WTC11 (cell line): ENCODE measurements around the gene ZNF74. TPM values are rescaled to one million over a fixed set of nuclear protein-coding genes. Genes with fewer than 3 reads are reported as not detected.
"Not testable (repeated sequence)": the region's sequence is repeated elsewhere in the genome, so short reads cannot be mapped to it uniquely, and the experiment has no call there.

ENCODE experiments used
- ATAC-seq: fragments of 200-7000 bp; cut with Tn5 transposase; 2 replicates; pipeline ENCODE4 v1.10.0; 2021; ENCODE audit warnings: mild to moderate bottlenecking, moderate library complexity
- CTCF ChIA-PET: fragments of 300-600 bp; sonication (Branson Sonifier 250); formaldehyde crosslinking; loops from one replicate; lab custom pipeline; 2021; ENCODE audit warnings: antibody characterized with exemption; lab: Charles Lee
- POLR2A ChIA-PET: fragments of 350-600 bp; sonication (Branson Sonifier 250); formaldehyde crosslinking; loops from one replicate; lab custom pipeline; 2021; ENCODE audit warnings: antibody characterized with exemption; lab: Charles Lee
- DNase-seq: peaks from one replicate; pipeline ENCODE4 v3.0.0; 2021; ENCODE audit warnings: low spot score
- H3K27ac Mint-ChIP-seq: 2 replicates; pipeline ENCODE4 v1.8.0; 2021; ENCODE audit warnings: mixed read lengths
- H3K27me3 Mint-ChIP-seq: 2 replicates; pipeline ENCODE4 v1.8.0; 2021; ENCODE audit warnings: low read depth, mild to moderate bottlenecking, moderate library complexity, mixed read lengths
- H3K36me3 Mint-ChIP-seq: 2 replicates; pipeline ENCODE4 v1.8.0; 2021; ENCODE audit warnings: mixed read lengths
- H3K4me1 Mint-ChIP-seq: 2 replicates; pipeline ENCODE4 v1.8.0; 2022; ENCODE audit warnings: mixed read lengths
- H3K4me3 Mint-ChIP-seq: 2 replicates; pipeline ENCODE4 v1.8.0; 2021; ENCODE audit warnings: mild to moderate bottlenecking, moderate library complexity, mixed read lengths
- H3K9me3 Mint-ChIP-seq: 2 replicates; pipeline ENCODE4 v1.8.0; 2021; ENCODE audit warnings: mixed read lengths
- ERG ChIP-seq: fragments of 250-450 bp; sonication (Bioruptor Pico); IDR thresholded peaks from 2 replicates; pipeline ENCODE4 v1.8.0; 2021; ENCODE audit warnings: mild to moderate bottlenecking
- HMGA2 ChIP-seq: fragments of 250-450 bp; sonication (Bioruptor Pico); IDR thresholded peaks from 2 replicates; pipeline ENCODE4 v1.4.0; 2021; ENCODE audit warnings: mild to moderate bottlenecking, moderate library complexity
- KAT7 ChIP-seq: sonication (generic); formaldehyde crosslinking; IDR thresholded peaks from 2 replicates; pipeline ENCODE4 v1.8.1; 2023; ENCODE audit warnings: missing genetic modification reagents, mild to moderate bottlenecking, borderline replicate concordance
- MXD4 ChIP-seq: fragments of 250-450 bp; sonication (Bioruptor Pico); IDR thresholded peaks from 2 replicates; pipeline ENCODE4 v1.8.0; 2021; ENCODE audit warnings: mild to moderate bottlenecking, moderate library complexity, borderline replicate concordance
- SMAD4 ChIP-seq: sonication (generic); formaldehyde crosslinking; IDR thresholded peaks from 2 replicates; pipeline ENCODE4 v1.8.0; 2022; ENCODE audit warnings: mild to moderate bottlenecking, missing genetic modification reagents
- ZNF416 ChIP-seq: fragments of 250-450 bp; sonication (Bioruptor Pico); IDR thresholded peaks from 2 replicates; pipeline ENCODE4 v1.9.0; 2021; ENCODE audit warnings: mild to moderate bottlenecking, inconsistent platforms
- ZSCAN18 ChIP-seq: fragments of 250-450 bp; sonication (Bioruptor Pico); IDR thresholded peaks from 2 replicates; pipeline ENCODE4 v2.1.2; 2022; ENCODE audit warnings: mild to moderate bottlenecking, moderate library complexity
- total RNA-seq: library from RNA; stranded (reverse); gene quantifications from 3 replicates; pipeline ENCODE4 v1.2.3, GENCODE V29; 2021
- TF ChIP-seq, protein P1 (sequence below): fragments of 250-450 bp; sonication (Bioruptor Pico); IDR thresholded peaks from 2 replicates; pipeline ENCODE4 v1.9.0; 2021; ENCODE audit warnings: mild to moderate bottlenecking
- TF ChIP-seq, protein P2 (sequence below): sonication (generic); formaldehyde crosslinking; conservative IDR thresholded peaks from 2 replicates; pipeline ENCODE4 v1.8.1; 2022; ENCODE audit warnings: mild to moderate bottlenecking, missing genetic modification reagents
- TF ChIP-seq, protein P3 (sequence below): sonication (generic); formaldehyde crosslinking; IDR thresholded peaks from 2 replicates; pipeline ENCODE4 v1.8.0; 2022; ENCODE audit warnings: mild to moderate bottlenecking, missing genetic modification reagents
- TF ChIP-seq, protein P4 (sequence below): sonication (generic); formaldehyde crosslinking; IDR thresholded peaks from 2 replicates; pipeline ENCODE4 v1.8.1; 2023; ENCODE audit warnings: mild to moderate bottlenecking, missing genetic modification reagents, moderate library complexity

The ZNF74 gene
- total RNA-seq, 1 experiment from 2014 or later, result 62.8 TPM

GRCh38 chr22:20354238-20354975 lies 39.5 kb upstream of the ZNF74 start:
- Mint-ChIP-seq H3K9me3 (no peaks in the 10 kb centered on the region), H3K27ac (no peak overlapping the region; the same call in 1 of the 2 replicates), H3K4me1 (no peaks in the 10 kb centered on the region), H3K4me3 (no peak overlapping the region), H3K27me3 (no peaks in the 10 kb centered on the region), H3K36me3 (no peaks in the 10 kb centered on the region)
- DNase-seq (no peak), ATAC-seq (no peak)
- TF ChIP-seq ZNF416, result no peak
- TF ChIP-seq KAT7 (CRISPR knock-in tag), result no peak
- TF ChIP-seq, protein P1, sequence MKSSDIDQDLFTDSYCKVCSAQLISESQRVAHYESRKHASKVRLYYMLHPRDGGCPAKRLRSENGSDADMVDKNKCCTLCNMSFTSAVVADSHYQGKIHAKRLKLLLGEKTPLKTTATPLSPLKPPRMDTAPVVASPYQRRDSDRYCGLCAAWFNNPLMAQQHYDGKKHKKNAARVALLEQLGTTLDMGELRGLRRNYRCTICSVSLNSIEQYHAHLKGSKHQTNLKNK (CRISPR knock-in tag), result no peak
- TF ChIP-seq, protein P2, sequence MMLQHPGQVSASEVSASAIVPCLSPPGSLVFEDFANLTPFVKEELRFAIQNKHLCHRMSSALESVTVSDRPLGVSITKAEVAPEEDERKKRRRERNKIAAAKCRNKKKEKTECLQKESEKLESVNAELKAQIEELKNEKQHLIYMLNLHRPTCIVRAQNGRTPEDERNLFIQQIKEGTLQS, result no peak
- TF ChIP-seq, protein P3, sequence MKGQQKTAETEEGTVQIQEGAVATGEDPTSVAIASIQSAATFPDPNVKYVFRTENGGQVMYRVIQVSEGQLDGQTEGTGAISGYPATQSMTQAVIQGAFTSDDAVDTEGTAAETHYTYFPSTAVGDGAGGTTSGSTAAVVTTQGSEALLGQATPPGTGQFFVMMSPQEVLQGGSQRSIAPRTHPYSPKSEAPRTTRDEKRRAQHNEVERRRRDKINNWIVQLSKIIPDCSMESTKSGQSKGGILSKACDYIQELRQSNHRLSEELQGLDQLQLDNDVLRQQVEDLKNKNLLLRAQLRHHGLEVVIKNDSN (CRISPR knock-in tag), result no peak
- no peak for TF ChIP-seq ZSCAN18 (CRISPR knock-in tag)
- no peak for TF ChIP-seq ERG (CRISPR knock-in tag)
- no peak for TF ChIP-seq HMGA2 (CRISPR knock-in tag)
- TF ChIP-seq SMAD4 (CRISPR knock-in tag), result no peak
- TF ChIP-seq, protein P4, sequence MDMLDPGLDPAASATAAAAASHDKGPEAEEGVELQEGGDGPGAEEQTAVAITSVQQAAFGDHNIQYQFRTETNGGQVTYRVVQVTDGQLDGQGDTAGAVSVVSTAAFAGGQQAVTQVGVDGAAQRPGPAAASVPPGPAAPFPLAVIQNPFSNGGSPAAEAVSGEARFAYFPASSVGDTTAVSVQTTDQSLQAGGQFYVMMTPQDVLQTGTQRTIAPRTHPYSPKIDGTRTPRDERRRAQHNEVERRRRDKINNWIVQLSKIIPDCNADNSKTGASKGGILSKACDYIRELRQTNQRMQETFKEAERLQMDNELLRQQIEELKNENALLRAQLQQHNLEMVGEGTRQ (CRISPR knock-in tag), result no peak
- TF ChIP-seq MXD4, result no peak
- POLR2A ChIA-PET, result no interaction called here
- CTCF ChIA-PET, result no interaction called here

- ATAC-seq, POLR2A ChIA-PET, H3K4me1 Mint-ChIP-seq, DNase-seq, H3K27ac Mint-ChIP-seq, H3K9me3 Mint-ChIP-seq, CTCF ChIA-PET, H3K27me3 Mint-ChIP-seq, H3K4me3 Mint-ChIP-seq, H3K36me3 Mint-ChIP-seq: not testable (repeated sequence)
Measured at GRCh38 chr22:20355939-20356636, 37.9 kb upstream of the ZNF74 start.

GRCh38 chr22:20356906-20357305 lies 37.0 kb upstream of the ZNF74 start:
- H3K36me3 Mint-ChIP-seq, H3K4me1 Mint-ChIP-seq, CTCF ChIA-PET, H3K27me3 Mint-ChIP-seq, H3K27ac Mint-ChIP-seq, H3K9me3 Mint-ChIP-seq, H3K4me3 Mint-ChIP-seq, POLR2A ChIA-PET, DNase-seq, ATAC-seq: not testable (repeated sequence)

- CTCF ChIA-PET, POLR2A ChIA-PET, H3K4me1 Mint-ChIP-seq, ATAC-seq, DNase-seq, H3K4me3 Mint-ChIP-seq, H3K27me3 Mint-ChIP-seq, H3K9me3 Mint-ChIP-seq, H3K36me3 Mint-ChIP-seq, H3K27ac Mint-ChIP-seq: not testable (repeated sequence)
Measured at GRCh38 chr22:20357967-20358366, 36.0 kb upstream of the ZNF74 start.

GRCh38 chr22:20358503-20359239 lies 35.3 kb upstream of the ZNF74 start:
- ATAC-seq, H3K27ac Mint-ChIP-seq, CTCF ChIA-PET: not testable (repeated sequence)

GRCh38 chr22:20360261-20360660 lies 33.7 kb upstream of the ZNF74 start:
- ATAC-seq, H3K27ac Mint-ChIP-seq, DNase-seq, H3K36me3 Mint-ChIP-seq, H3K9me3 Mint-ChIP-seq, H3K27me3 Mint-ChIP-seq, POLR2A ChIA-PET, H3K4me1 Mint-ChIP-seq, CTCF ChIA-PET, H3K4me3 Mint-ChIP-seq: not testable (repeated sequence)

More at GRCh38 chr22:20358503-20359239, 35.3 kb upstream of the ZNF74 start:
- DNase-seq, H3K27me3 Mint-ChIP-seq, H3K4me1 Mint-ChIP-seq, H3K36me3 Mint-ChIP-seq, H3K4me3 Mint-ChIP-seq, H3K9me3 Mint-ChIP-seq, POLR2A ChIA-PET: not testable (repeated sequence)
